Psoas muscle (tissue), 8 donors: ENCODE data around the gene ASTN2. TPM values are rescaled to one million over a fixed set of nuclear protein-coding genes. Genes with fewer than 3 reads are reported as not detected.

Experiments
- ATAC-seq, 4 donors: fragments of 200-7000 bp; cut with Tn5 transposase; one replicate each; pipeline ENCODE4 v1.9.1; 2020; ENCODE audit warnings: moderate library complexity in 3 of 4, mild to moderate bottlenecking in 2 of 4
- DNase-seq, 2 donors: peaks; one replicate each; pipeline ENCODE4 v3.0.0-alpha.2; 2020
- H3K27ac ChIP-seq: fragments of 200-600 bp; one replicate; pipeline ENCODE4 v1.8.0; 2022
- H3K27me3 ChIP-seq, 3 donors: fragments of 200-600 bp in 1 of 3; one replicate each; pipeline versions ENCODE4 v1.6.1 to v1.8.0; 2013 to 2022; ENCODE audit warnings: low read length in 2 of 3, mild to moderate bottlenecking in 2 of 3, moderate library complexity in 1 of 3; ENCODE audit not compliant: insufficient read depth in 3 of 3
- H3K36me3 ChIP-seq, 2 donors: fragments of 200-600 bp in 1 of 2; one replicate each; pipeline versions ENCODE4 v1.6.1 to v1.8.0; 2013 to 2022; ENCODE audit warnings: low read depth in 1 of 2, mild to moderate bottlenecking in 1 of 2, moderate library complexity in 1 of 2; ENCODE audit not compliant: insufficient read depth in 1 of 2
- H3K4me1 ChIP-seq: fragments of 200-600 bp; one replicate; pipeline ENCODE4 v1.8.0; 2022
- H3K4me3 ChIP-seq: fragments of 200-600 bp; one replicate; pipeline ENCODE4 v1.8.0; 2022; ENCODE audit warnings: mild to moderate bottlenecking
- H3K9me3 ChIP-seq: fragments of 200-600 bp; one replicate; pipeline ENCODE4 v1.8.0; 2022
- WGBS, 3 donors: extraction: QIAGEN DNeasy Blood & Tissue Kit; methylation state at CpG; one replicate each; pipeline versions ENCODE4 v1.1.6 to v1.1.7; 2013; 5-methylcytosine and 5-hydroxymethylcytosine counted together
- intact Hi-C, 2 donors: fragments of 100-400 bp; cut with DNase I; formaldehyde crosslinking; loops; one replicate each; pipeline versions ENCODE4 v1.11.0 to v1.14.2; 2022
- polyA plus RNA-seq, 3 donors: library from polyadenylated mRNA; stranded (reverse); fragments of 200-250 nt; gene quantifications; one replicate each; pipeline ENCODE4 v1.2.3, GENCODE V29; 2013
- total RNA-seq, 4 donors: library from RNA; stranded (reverse); fragmentation: NEBNext Ultra II Directional in 2 of 4; extraction: Animal tissue kit (Norgen Biotek cat#: 25700) in 2 of 4; gene quantifications; one replicate each; pipeline versions ENCODE4 v1.2.1 to v1.2.4, GENCODE V29; 2021 to 2023
- TF ChIP-seq, protein P1 (sequence below): fragments of 200-600 bp; IDR thresholded peaks from one replicate; pipeline ENCODE4 v1.8.0; 2022; ENCODE audit warnings: antibody characterized with exemption
- donor health status: healthy with polysubstance abuse.
- donor health status: DM: no; HTN: no; CAD: no; lungs with moderate emphysema.
- donor health status: Bipolar disorder and iron deficiency.
- donor health status: healthy.
- donor health status: DM: yes; HTN: yes; CAD: no.
- donor health status: DM: no; HTN: no; CAD: no.
- donor health status: DM: no; HTN: no; CAD: no.
- donor health status: DM: yes; HTN: yes; CAD: no.

The ASTN2 gene
- total and polyA plus RNA-seq, 7 donors: 2.0 to 10.3 (median 3.3) TPM

DNA sequence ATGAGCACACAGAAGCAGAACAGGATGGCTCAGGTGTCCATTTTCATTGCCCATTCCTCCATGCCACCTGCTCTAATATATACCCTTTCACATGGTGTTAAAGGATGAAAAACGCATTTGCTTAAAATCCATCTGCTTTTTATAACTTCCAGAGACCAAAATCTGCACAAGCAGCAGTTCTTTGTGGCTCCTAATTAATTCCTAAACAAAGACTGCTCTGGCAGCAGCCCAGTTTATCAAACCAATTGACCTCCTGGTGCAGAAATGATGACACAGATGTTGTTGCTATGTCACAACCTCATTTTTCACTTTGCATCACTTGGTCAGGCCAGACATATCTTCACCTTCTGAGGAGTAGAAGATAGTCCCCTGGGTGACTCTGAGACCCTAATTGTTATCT lies 141.2 kb downstream of the ASTN2 start:
- TF ChIP-seq, protein P1, sequence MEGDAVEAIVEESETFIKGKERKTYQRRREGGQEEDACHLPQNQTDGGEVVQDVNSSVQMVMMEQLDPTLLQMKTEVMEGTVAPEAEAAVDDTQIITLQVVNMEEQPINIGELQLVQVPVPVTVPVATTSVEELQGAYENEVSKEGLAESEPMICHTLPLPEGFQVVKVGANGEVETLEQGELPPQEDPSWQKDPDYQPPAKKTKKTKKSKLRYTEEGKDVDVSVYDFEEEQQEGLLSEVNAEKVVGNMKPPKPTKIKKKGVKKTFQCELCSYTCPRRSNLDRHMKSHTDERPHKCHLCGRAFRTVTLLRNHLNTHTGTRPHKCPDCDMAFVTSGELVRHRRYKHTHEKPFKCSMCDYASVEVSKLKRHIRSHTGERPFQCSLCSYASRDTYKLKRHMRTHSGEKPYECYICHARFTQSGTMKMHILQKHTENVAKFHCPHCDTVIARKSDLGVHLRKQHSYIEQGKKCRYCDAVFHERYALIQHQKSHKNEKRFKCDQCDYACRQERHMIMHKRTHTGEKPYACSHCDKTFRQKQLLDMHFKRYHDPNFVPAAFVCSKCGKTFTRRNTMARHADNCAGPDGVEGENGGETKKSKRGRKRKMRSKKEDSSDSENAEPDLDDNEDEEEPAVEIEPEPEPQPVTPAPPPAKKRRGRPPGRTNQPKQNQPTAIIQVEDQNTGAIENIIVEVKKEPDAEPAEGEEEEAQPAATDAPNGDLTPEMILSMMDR: no peak
- H3K27me3 ChIP-seq: no peaks in the 10 kb centered on the region
- DNase-seq (no peak), ATAC-seq (no peak)
- H3K9me3 ChIP-seq: no peaks in the 10 kb centered on the region
- H3K4me3 ChIP-seq: no peak overlapping the region
- intact Hi-C loops: no loop called here
- 65 to 67% (median 66%) methylated on average over 1 of the region's 1 CpG for WGBS, 3 donors
- H3K4me1 ChIP-seq: no peaks in the 10 kb centered on the region
- no peak overlapping the region for H3K27ac ChIP-seq
- no peaks in the 10 kb centered on the region for H3K36me3 ChIP-seq

DNA sequence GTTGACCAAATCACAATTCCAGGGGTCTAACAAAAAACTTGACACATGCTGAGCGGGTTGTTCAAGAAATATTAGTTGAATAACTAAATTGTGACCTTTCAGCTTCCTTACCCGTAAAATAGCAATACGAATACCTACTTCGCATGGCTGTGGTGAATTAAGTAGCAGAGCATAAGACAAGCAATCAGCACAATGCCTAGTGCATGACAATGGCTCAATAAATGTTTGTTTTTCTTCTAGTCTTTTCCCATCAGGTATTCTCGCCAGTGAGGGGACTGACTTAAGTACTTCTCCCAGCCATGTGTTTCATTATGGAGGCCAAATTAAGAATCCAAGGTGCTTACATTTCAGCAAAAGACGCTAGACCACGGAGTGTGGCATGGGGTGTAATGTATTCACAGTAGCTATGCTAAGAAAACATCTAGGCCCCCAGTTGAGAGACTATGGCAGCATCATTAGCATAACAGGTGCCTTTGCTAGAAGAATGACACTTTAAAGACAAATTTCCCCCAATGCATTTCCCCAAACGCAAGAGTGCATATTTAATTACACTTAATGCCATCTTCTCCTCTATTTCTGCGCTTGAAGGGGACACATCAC lies 145.9 kb downstream of the ASTN2 start:
- Histone ChIP-seq H3K27ac (no peak overlapping the region), H3K36me3 (no peaks in the 10 kb centered on the region), H3K4me1 (no peaks in the 10 kb centered on the region), H3K27me3 (no peaks in the 10 kb centered on the region), H3K9me3 (no peaks in the 10 kb centered on the region), H3K4me3 (no peak overlapping the region)
- no peak for DNase-seq
- TF ChIP-seq, protein P1: no peak
- ATAC-seq: no peak
- intact Hi-C loops: no loop called here
- 56 to 78% (median 77%) methylated on average over 9 of the region's 9 CpGs for WGBS, 3 donors

DNA sequence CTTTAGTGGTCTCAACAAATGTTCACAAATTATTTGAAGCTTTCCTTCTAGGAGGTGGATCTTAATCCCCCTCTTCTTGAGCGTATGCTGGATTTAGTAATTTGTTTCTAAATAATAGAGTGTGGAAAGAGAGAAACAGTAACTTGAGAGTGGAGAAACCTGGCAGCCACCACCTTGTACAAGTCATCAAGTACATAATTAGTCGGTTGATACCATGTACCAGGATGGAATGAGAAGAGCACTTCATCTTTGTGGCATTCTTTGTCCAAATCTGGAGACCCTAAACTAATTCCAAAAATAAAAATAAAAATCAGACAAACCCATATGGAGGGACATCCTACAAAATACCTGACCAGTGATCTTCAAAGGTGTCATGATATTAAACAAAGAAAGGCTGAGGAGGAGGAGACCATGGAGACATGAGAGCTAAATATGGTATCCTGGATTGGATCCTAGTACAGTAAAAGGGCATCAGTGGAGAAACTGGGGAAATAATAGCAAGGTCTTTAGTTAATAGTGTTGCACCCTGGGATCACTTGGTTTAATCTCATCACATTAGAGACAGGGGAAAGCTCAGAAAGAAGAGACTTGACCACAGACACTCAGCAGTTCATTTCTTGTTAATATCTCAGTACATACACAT lies 147.9 kb downstream of the ASTN2 start:
- intact Hi-C loops: no loop called here
- no peak overlapping the region for H3K27ac ChIP-seq
- TF ChIP-seq, protein P1: no peak

DNA sequence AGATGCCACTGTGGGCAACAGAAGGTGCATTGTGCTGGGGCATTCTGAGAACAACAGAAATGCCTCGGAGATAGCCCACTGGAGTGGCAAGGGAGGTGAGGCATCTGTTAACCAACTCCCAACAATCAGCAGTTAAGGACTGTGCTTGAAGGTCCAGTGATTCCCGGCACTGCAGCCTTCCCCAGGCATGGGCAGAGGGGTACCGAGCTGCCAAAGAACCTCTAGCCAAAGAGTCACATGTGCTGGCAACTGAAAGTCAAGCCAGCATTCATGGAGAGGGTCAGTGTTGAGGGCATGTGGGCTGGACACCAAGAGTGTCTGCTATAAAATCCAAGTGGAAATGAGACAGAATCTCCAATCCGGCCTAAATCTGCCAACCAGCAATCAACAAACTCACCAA lies 149.6 kb downstream of the ASTN2 start:
- intact Hi-C loops: no loop called here
- no peaks in the 10 kb centered on the region for H3K36me3 ChIP-seq
- no peaks in the 10 kb centered on the region for H3K27me3 ChIP-seq
- DNase-seq (no peak), ATAC-seq (no peak)
- no peaks in the 10 kb centered on the region for H3K4me1 ChIP-seq
- TF ChIP-seq, protein P1: no peak
- H3K9me3 ChIP-seq: no peaks in the 10 kb centered on the region
- no peak overlapping the region for H3K4me3 ChIP-seq
- no peak overlapping the region for H3K27ac ChIP-seq
- WGBS, 3 donors: 26 to 63% (median 38%) methylated on average over 4 of the region's 4 CpGs

More for the DNA sequence above, 147.9 kb downstream of the ASTN2 start:
- no peaks in the 10 kb centered on the region for H3K36me3 ChIP-seq
- H3K27me3 ChIP-seq: no peaks in the 10 kb centered on the region
- no peak for DNase-seq
- no peaks in the 10 kb centered on the region for H3K4me1 ChIP-seq
- ATAC-seq: no peak
- WGBS, 3 donors: 53 to 71% (median 58%) methylated on average over 2 of the region's 2 CpGs
- H3K4me3 ChIP-seq: no peak overlapping the region
- no peaks in the 10 kb centered on the region for H3K9me3 ChIP-seq
